ENCODE data around the gene SLC6A1.

GRCh38 chr3:10968401-10968800 is 24.1 kb upstream of the SLC6A1 start:
- TF ChIP-seq GABPB1 (CRISPR knock-in tag; IDR thresholded peaks at IDR 0.05), result no peak
- TF ChIP-seq KDM4B (CRISPR knock-in tag; IDR thresholded peaks at IDR 0.05), result no peak
- no peak for TF ChIP-seq RNF2 (conservative IDR thresholded peaks at IDR 0.05; ENCODE audit: low read depth)
- TF ChIP-seq ZNF362 (CRISPR knock-in tag; IDR thresholded peaks at IDR 0.05; ENCODE audit: borderline replicate concordance), result no peak
- TF ChIP-seq CREB1 (IDR thresholded peaks at IDR 0.05), result no peak
- no peak for TF ChIP-seq CREB1 (CRISPR knock-in tag; IDR thresholded peaks at IDR 0.05)
- no peak for TF ChIP-seq ZNF768 (CRISPR knock-in tag; IDR thresholded peaks at IDR 0.05)
- TF ChIP-seq ZNF639 (CRISPR knock-in tag; conservative IDR thresholded peaks at IDR 0.05), result no peak
- no peak for TF ChIP-seq POLR2A (IDR thresholded peaks at IDR 0.05; ENCODE audit: insufficient read depth in 1 of 2, low read depth in 2 of 2, low read length in 2 of 2)
- no peak for TF ChIP-seq ZFP41 (CRISPR knock-in tag; IDR thresholded peaks at IDR 0.05; ENCODE audit: borderline replicate concordance)
- TF ChIP-seq SIN3A (IDR thresholded peaks at IDR 0.05; ENCODE audit: borderline replicate concordance, low read depth, low read length), result no peak
- no peak for TF ChIP-seq CTCF (CRISPR knock-in tag; IDR thresholded peaks at IDR 0.05)
- no peak for TF ChIP-seq SCMH1 (CRISPR knock-in tag; IDR thresholded peaks at IDR 0.05; ENCODE audit: borderline replicate concordance)

Measured in HepG2 (cell line).